Vagina (tissue), 2 donors: ENCODE results near the gene SLC25A51.

Experiments
- CTCF ChIP-seq, 3 experiments: fragments of 450-650 bp in 2 of 3; fragments of 200-600 bp in 1 of 3; sonication (generic) in 1 of 3; IDR thresholded peaks; one replicate each; pipeline ENCODE4 v1.5.1; 2017 to 2019; ENCODE audit warnings: antibody characterized with exemption in 3 of 3, mild to moderate bottlenecking in 2 of 3, moderate library complexity in 2 of 3
- POLR2A ChIP-seq, 2 donors: fragments of 450-650 bp; IDR thresholded peaks; one replicate each; pipeline ENCODE4 v1.6.1; 2017; ENCODE audit warnings: antibody characterized with exemption in 2 of 2, mild to moderate bottlenecking in 2 of 2, moderate library complexity in 2 of 2

- no peak for TF ChIP-seq CTCF (IDR thresholded peaks at IDR 0.05)
- no peak for TF ChIP-seq POLR2A (IDR thresholded peaks at IDR 0.05)
Measured at GRCh38 chr9:37919956-37920335, 16.0 kb upstream of the SLC25A51 start.
